ENCODE data around the gene SON.
A peak's percentile ranks its signal among the peaks of the same experiment; 100 is the strongest.
"Not testable (repeated sequence)": the region's sequence is repeated elsewhere in the genome, so short reads cannot be mapped to it uniquely, and the experiment has no call there.

The SON gene

DNA sequence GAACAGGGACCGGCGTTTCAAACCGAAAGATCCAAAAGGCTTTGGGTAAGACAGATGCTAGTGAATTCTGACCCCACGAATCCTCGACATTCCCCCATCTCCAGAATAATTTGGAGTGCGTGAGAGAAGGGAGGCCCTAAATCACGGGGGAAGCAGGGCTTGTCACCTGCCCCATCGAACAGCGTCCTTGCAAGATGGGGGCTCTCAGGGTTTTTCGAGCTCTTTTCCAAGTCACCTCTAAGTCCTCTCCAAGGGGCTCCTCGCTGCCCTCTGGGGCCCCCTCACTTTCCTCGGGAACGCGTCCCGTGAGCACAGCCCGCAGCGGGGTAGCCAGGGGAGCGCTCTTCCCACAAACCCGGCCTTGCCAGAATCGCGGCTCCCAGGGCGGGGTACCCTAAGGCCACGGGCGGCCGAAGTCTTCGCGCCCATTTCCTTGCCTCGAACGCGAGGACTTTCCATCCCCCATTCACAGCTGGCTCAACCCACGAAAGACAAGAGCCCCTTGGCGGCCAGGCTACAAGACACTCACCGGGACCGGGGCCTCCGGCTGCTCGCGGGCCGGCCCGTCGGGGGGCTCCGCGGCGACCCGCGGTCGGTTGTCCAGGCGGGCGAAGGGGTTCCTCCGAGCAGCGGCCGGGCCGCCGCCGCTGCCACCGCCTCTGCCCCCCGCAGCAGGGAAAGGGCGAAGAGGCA, 45.1 kb downstream of the SON start:
- H3K4me3 ChIP-seq (ENCODE audit: low read depth, low read length) = peak overlapping the region; percentile 66
- DNase-seq (ENCODE audit: low read depth) = no peak
- TF ChIP-seq, protein P1, sequence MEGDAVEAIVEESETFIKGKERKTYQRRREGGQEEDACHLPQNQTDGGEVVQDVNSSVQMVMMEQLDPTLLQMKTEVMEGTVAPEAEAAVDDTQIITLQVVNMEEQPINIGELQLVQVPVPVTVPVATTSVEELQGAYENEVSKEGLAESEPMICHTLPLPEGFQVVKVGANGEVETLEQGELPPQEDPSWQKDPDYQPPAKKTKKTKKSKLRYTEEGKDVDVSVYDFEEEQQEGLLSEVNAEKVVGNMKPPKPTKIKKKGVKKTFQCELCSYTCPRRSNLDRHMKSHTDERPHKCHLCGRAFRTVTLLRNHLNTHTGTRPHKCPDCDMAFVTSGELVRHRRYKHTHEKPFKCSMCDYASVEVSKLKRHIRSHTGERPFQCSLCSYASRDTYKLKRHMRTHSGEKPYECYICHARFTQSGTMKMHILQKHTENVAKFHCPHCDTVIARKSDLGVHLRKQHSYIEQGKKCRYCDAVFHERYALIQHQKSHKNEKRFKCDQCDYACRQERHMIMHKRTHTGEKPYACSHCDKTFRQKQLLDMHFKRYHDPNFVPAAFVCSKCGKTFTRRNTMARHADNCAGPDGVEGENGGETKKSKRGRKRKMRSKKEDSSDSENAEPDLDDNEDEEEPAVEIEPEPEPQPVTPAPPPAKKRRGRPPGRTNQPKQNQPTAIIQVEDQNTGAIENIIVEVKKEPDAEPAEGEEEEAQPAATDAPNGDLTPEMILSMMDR (IDR thresholded peaks at IDR 0.05; ENCODE audit: control insufficient read depth, extremely low read depth, insufficient read depth) = no peak

DNA sequence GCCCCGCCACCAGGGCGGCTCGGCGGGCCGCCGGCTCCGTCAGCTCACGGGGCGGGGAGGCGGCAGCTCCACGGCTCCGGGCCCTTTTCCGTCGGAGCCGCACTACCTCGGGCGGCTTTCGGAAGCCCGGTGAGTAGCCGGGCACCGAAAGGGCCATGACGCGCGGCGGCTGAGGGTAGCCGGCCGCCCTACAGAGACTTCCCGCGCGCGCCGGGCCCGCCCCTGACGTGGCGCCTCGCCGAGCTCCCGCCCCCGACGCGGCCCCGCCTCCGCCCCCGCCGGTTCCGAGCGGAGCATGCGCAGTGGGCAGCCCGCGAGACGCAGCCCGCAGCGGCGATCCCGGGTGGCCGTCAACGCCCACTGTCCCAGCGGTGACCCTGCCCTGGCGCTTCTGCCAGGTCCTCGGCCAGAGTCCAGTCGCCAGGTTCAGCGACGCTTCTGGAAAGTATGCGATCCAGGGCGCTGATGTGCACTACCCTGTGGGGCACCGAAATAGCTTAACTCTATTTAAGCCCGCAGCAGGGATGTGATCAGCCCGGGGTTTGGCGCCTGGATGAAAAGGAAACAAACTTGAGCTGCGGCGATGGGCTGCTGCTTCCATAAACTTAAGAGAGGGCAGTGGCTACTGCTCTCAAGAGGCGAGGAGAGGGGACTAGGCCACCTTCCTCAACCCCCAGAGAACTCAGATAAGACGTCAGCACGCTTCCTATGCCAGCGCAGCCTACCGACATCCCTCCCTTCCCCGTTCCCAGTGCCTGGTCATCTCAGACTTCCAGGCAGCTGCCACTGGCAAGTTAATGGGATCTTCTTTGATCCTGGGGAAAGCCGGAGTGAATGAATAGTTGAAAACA, 45.9 kb downstream of the SON start, which contains the start of gene DONSON:
TSS of gene DONSON (minus strand) at position 200 of the 851 bp plus-strand sequence. CDS start at position 157, 43 bp downstream.
- H3K4me3 ChIP-seq (ENCODE audit: low read depth, low read length) = peak within 1 kb of the TSS; percentile 66
- DNase-seq (ENCODE audit: low read depth) = peak; percentile 41
- TF ChIP-seq, protein P1 (IDR thresholded peaks at IDR 0.05; ENCODE audit: control insufficient read depth, extremely low read depth, insufficient read depth) = 0 out of 2 replicates have a peak, but pooled peaks have one; percentile 3

DNA sequence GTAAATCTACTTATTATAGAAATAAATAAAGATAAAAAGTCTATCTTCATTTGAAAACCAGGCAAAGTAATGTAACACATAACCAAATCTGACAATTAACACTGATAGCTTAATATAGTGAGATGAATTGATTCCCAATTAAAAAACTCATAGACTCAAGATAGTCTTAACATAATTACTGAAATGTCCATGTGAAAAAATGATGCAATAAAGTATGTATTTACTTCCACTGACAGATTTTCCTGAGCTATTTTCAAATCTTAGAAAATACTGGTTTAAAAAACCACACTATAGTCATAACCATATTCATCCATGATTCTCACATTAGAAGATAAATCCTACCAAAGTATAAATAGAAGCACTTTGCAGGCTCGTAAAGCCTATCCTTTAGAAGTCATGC, 55.2 kb downstream of the SON start:
- TF ChIP-seq, protein P1 (IDR thresholded peaks at IDR 0.05; ENCODE audit: control insufficient read depth, extremely low read depth, insufficient read depth) = no peak
- no peak for DNase-seq (ENCODE audit: low read depth)
- H3K4me3 ChIP-seq (ENCODE audit: low read depth, low read length) = no peak overlapping the region

DNA sequence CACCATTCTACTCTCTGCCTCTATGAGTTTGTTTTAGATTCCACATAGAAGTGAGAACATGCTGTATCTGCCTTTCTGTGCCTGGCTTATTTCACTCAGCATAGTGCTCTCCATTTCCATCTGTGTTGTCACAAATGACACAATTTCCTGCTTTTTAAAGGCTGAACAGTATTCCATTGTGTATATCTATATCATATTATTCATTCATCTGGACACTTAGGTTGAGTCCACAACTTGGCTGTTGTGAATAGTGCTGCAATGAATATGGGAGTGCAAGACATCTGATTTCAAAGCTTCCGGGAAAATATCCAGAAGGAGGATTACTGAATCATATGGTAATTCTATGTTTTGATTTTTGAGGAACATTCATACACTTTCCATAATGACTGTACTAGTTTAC, 65.7 kb downstream of the SON start:
- no peak for DNase-seq (ENCODE audit: low read depth)
- no peak overlapping the region for H3K4me3 ChIP-seq (ENCODE audit: low read depth, low read length)
- TF ChIP-seq, protein P1 (IDR thresholded peaks at IDR 0.05; ENCODE audit: control insufficient read depth, extremely low read depth, insufficient read depth) = no peak

DNA sequence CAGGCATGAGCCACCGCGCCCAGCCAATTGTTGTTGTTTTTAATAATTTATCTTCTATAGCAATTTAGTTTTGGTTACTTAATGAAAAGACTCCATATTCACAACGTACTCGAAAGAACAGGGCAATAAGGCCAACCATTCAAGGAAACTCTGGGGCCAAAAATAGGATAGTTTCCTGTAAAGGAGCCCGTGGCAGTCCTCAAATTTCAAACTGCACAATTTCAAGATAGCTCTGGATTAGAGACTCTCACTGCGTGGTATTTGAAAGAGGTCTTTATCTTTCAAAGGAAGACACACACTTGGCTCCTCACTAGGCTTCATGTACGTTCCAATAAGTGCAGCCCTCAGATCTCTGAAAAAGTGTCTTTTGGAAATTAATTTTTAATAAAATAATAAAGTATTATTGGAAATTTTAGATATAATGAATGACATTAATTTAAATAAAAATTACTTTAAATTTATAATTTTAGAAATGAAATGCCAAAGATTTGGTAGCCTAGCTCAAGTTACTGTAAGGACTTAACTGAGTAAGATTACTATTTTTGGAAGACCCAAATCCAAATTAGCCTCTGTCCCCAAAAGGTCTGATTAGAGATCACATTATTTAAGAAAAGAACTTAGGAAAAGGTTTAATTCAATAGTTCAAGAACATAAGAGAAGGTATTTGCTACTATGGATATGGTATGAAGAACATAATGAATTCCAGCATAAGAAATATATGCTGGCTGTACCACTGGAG, 68.3 kb downstream of the SON start:
- TF ChIP-seq, protein P1 (IDR thresholded peaks at IDR 0.05; ENCODE audit: control insufficient read depth, extremely low read depth, insufficient read depth) = no peak
- DNase-seq (ENCODE audit: low read depth) = no peak
- H3K4me3 ChIP-seq (ENCODE audit: low read depth, low read length) = no peak overlapping the region

DNA sequence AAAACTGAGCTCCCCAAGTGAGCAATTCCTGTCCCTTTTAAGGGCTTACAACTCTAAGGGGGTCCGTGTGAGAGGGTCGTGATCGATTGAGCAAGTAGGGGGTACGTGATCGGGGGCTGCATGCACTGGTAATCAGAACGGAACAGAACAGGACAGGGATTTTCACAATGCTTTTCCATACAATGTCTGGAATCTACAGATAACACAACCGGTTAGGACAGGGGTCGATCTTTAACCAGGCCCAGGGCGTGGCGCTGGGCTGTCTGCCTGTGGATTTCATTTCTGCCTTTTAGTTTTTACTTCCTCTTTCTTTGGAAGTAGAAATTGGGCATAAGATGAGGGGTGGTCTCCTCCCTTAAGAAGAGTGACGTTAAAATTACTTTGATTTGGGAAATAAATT, 74.7 kb downstream of the SON start:
- not testable (repeated sequence) for DNase-seq (ENCODE audit: low read depth); H3K4me3 ChIP-seq (ENCODE audit: low read depth, low read length)

DNA sequence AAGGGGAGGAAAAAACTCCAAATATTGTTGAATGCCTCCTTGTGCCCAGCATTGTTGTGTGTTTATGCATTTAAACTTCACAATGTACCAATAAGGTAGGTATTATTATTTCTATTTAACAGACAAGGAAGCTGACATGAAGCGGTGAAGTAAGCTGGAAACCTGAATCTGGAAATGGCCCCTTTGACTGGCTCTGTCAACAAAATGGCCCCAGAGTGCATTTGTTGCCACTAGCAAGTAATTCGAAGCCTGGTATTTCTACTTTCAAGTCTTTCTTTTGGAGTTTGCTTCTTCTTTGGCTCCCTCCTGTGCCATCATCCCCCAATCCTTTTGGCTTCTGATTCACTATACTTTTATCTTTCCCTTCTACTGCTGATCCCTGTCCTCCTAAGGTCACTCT, 75.6 kb downstream of the SON start:
- H3K4me3 ChIP-seq (ENCODE audit: low read depth, low read length) = no peak overlapping the region
- TF ChIP-seq, protein P1 (IDR thresholded peaks at IDR 0.05; ENCODE audit: control insufficient read depth, extremely low read depth, insufficient read depth) = no peak
- no peak for DNase-seq (ENCODE audit: low read depth)
